ENCODE results near the gene SRRM4.

DNA sequence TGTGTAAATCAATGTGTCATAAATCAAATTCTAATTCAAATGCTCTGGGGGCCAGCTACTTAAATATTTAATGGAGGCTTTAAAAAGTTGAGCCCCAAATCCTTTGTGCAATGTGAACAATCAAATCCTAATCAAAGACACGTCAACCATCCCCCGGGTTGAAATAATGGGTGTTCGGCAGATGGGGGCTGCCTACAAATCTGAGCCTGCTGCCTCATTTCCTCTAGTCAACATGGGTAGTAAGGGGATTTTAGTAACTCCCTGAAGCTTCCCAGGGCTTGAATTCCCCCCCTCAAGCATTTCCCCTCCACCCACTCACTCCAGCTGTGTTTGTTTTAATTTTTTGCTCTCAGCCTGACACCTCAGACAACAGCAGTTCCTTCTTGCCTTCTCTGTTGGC, 37.8 kb downstream of the SRRM4 start:
- TF ChIP-seq CTCF (IDR thresholded peaks at IDR 0.05; ENCODE audit: low read depth, low read length, poor library complexity, severe bottlenecking), result no peak
- TF ChIP-seq EZH2phosphoT487 (IDR thresholded peaks at IDR 0.05; ENCODE audit: borderline replicate concordance, low read length), result no peak

Data from DOHH2 (cell line).